GDM1 (cell line): ENCODE measurements around the gene CDK4.

Source experiments
- DNase-seq: peaks from one replicate; lab custom pipeline; 2025; lab: John Stamatoyannopoulos, UW

Gene CDK4

GRCh38 chr12:57771873-57772428 lies 19.8 kb upstream of the CDK4 start, which contains the start of gene METTL1:
Gene METTL1 (minus strand): TSS chr12:57772105. CDS start chr12:57772083, 22 bp downstream.
- peak; percentile 93 for DNase-seq

- DNase-seq: peak; percentile 89
Observed at GRCh38 chr12:57771236-57771872, 19.2 kb upstream of the CDK4 start.

- no peak for DNase-seq
Observed at GRCh38 chr12:57770734-57771133, 18.6 kb upstream of the CDK4 start.

- DNase-seq: no peak
Observed at GRCh38 chr12:57769594-57769993, 17.5 kb upstream of the CDK4 start.

GRCh38 chr12:57767876-57768275 lies 15.8 kb upstream of the CDK4 start:
- DNase-seq: no peak

GRCh38 chr12:57767305-57767698 lies 15.2 kb upstream of the CDK4 start:
- no peak for DNase-seq

- no peak for DNase-seq
Observed at GRCh38 chr12:57766464-57767304, 14.6 kb upstream of the CDK4 start, which contains the start of gene CYP27B1. Gene CYP27B1 (minus strand): TSS chr12:57767078. CDS start chr12:57767041, 37 bp downstream.

GRCh38 chr12:57765698-57766463 lies 13.8 kb upstream of the CDK4 start:
- no peak for DNase-seq

- DNase-seq: no peak
Observed at GRCh38 chr12:57765003-57765697, 13.0 kb upstream of the CDK4 start.

GRCh38 chr12:57764662-57765002 lies 12.5 kb upstream of the CDK4 start:
- no peak for DNase-seq

- no peak for DNase-seq
Observed at GRCh38 chr12:57763881-57764661, 12.0 kb upstream of the CDK4 start.

- no peak for DNase-seq
Observed at GRCh38 chr12:57762463-57762862, 10.4 kb upstream of the CDK4 start.

GRCh38 chr12:57761391-57761998 lies 9.4 kb upstream of the CDK4 start:
- DNase-seq: no peak

GRCh38 chr12:57760347-57760982 lies 8.4 kb upstream of the CDK4 start:
- DNase-seq: no peak

- DNase-seq: no peak
Observed at GRCh38 chr12:57759360-57759980, 7.4 kb upstream of the CDK4 start.

- DNase-seq: no peak
Observed at GRCh38 chr12:57758552-57759359, 6.6 kb upstream of the CDK4 start.

- DNase-seq: no peak
Observed at GRCh38 chr12:57757771-57758170, 5.7 kb upstream of the CDK4 start.
